DMS79 (cell line): ENCODE results near the gene CFAP97D2.

ENCODE experiments used
- DNase-seq: peaks from one replicate; lab custom pipeline; 2025; lab: John Stamatoyannopoulos, UW

The CFAP97D2 gene

GRCh38 chr13:114269281-114269770 is 90.3 kb downstream of the CFAP97D2 start:
- no peak for DNase-seq
